ENCODE measurements around the gene RPSA.

The RPSA gene

DNA sequence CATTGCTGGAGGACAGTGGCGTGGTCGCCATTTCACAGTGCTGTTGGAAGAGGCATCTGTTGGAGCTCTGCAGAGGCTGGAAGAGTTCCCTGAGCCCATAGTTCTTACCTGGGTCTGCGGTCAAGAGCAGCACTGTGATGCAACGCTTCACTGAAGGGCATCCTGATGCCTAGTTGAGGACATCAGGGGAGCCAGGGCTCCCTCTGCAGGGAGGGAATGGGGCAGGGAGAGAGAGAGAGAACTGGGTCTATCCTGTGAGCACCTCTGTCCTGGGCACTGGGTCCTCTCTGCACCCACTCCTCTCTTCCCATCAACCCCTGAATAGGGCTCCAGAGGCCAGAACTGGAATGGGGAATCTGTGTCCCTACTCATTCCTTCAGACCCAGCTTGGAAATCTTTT, 37.0 kb downstream of the RPSA start:
- no peak overlapping the region for H3K27ac ChIP-seq (ENCODE audit: low read depth, low read length)
- no peaks in the 10 kb centered on the region for H3K4me1 ChIP-seq (ENCODE audit: control insufficient read depth, low read length)
- no peak overlapping the region for H3K4me3 ChIP-seq (ENCODE audit: low read length)
- no peaks in the 10 kb centered on the region for H4K20me1 ChIP-seq (ENCODE audit: control insufficient read depth, insufficient read depth, low read depth, low read length)
- no peaks in the 10 kb centered on the region for H3F3A ChIP-seq (ENCODE audit: control insufficient read depth, insufficient read depth)
- H3K9me2 ChIP-seq (replicated peaks; ENCODE audit: control insufficient read depth, low read length), result no peaks in the 10 kb centered on the region
- H3K27me3 ChIP-seq (ENCODE audit: control insufficient read depth, low read length), result peaks cover 9% of the 10 kb centered on the region
- no peaks in the 10 kb centered on the region for H3K36me3 ChIP-seq (ENCODE audit: control insufficient read depth, low read length)
- TF ChIP-seq EZH2phosphoT487 (IDR thresholded peaks at IDR 0.05; ENCODE audit: borderline replicate concordance, low read length), result no peak
- TF ChIP-seq, protein P1, sequence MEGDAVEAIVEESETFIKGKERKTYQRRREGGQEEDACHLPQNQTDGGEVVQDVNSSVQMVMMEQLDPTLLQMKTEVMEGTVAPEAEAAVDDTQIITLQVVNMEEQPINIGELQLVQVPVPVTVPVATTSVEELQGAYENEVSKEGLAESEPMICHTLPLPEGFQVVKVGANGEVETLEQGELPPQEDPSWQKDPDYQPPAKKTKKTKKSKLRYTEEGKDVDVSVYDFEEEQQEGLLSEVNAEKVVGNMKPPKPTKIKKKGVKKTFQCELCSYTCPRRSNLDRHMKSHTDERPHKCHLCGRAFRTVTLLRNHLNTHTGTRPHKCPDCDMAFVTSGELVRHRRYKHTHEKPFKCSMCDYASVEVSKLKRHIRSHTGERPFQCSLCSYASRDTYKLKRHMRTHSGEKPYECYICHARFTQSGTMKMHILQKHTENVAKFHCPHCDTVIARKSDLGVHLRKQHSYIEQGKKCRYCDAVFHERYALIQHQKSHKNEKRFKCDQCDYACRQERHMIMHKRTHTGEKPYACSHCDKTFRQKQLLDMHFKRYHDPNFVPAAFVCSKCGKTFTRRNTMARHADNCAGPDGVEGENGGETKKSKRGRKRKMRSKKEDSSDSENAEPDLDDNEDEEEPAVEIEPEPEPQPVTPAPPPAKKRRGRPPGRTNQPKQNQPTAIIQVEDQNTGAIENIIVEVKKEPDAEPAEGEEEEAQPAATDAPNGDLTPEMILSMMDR (IDR thresholded peaks at IDR 0.05; ENCODE audit: low read depth, low read length, poor library complexity, severe bottlenecking), result no peak
- H3K79me2 ChIP-seq (ENCODE audit: control insufficient read depth, low read length), result no peaks in the 10 kb centered on the region
- no peak overlapping the region for H3K4me2 ChIP-seq (ENCODE audit: low read length)
- H3K9me3 ChIP-seq (ENCODE audit: control insufficient read depth, insufficient read depth, low read length), result no peaks in the 10 kb centered on the region

DNA sequence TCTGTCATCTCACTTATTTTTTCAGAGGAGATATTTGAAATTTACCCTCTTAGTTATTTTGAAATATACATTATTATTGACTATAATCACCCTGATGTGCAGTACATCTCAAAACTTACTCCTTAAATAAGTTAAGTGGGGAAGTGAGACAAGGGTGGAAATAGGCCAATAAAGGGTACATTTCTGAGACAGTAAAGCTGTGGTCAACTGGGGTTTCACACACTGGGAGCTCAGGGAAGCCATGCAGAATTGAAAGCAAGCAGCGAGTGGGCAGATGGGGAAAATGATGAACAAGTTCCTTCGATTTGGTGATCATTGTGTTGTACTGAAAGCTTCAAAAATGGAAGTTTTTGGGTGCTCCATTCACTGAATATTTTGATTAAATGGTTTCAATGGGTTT, 39.4 kb downstream of the RPSA start:
- Histone ChIP-seq H3F3A (ENCODE audit: control insufficient read depth, insufficient read depth) (no peaks in the 10 kb centered on the region), H3K4me2 (ENCODE audit: low read length) (no peak overlapping the region), H3K9me3 (ENCODE audit: control insufficient read depth, insufficient read depth, low read length) (no peaks in the 10 kb centered on the region), H3K36me3 (ENCODE audit: control insufficient read depth, low read length) (no peaks in the 10 kb centered on the region), H3K27ac (ENCODE audit: low read depth, low read length) (no peak overlapping the region), H3K27me3 (ENCODE audit: control insufficient read depth, low read length) (peaks cover 9% of the 10 kb centered on the region), H4K20me1 (ENCODE audit: control insufficient read depth, insufficient read depth, low read depth, low read length) (no peaks in the 10 kb centered on the region), H3K4me1 (ENCODE audit: control insufficient read depth, low read length) (no peaks in the 10 kb centered on the region), H3K79me2 (ENCODE audit: control insufficient read depth, low read length) (no peaks in the 10 kb centered on the region), H3K9me2 (replicated peaks; ENCODE audit: control insufficient read depth, low read length) (no peaks in the 10 kb centered on the region), H3K4me3 (ENCODE audit: low read length) (no peak overlapping the region)
- no peak for TF ChIP-seq EZH2phosphoT487 (IDR thresholded peaks at IDR 0.05; ENCODE audit: borderline replicate concordance, low read length)
- TF ChIP-seq, protein P1 (IDR thresholded peaks at IDR 0.05; ENCODE audit: low read depth, low read length, poor library complexity, severe bottlenecking), result no peak

DNA sequence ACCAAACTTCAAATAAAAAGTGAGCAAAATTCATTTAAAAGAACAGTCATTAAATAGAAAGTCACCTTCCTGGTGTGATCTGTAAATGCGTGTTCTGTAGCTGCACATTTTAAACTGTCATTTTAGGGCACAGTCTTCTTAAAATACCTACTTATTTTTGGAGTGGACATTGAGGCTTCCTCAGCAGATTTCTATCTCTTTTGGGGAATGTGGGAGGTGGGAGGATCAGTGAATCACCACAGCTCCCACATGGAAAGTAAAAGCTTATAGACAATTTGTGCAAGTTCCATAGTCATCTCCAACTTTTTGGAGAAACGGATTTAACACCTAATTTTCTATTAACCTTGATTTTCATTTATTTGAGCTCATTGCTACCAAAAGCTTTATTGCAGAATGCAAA, 39.9 kb downstream of the RPSA start:
- Histone ChIP-seq H3K36me3 (ENCODE audit: control insufficient read depth, low read length) (no peaks in the 10 kb centered on the region), H3K79me2 (ENCODE audit: control insufficient read depth, low read length) (no peaks in the 10 kb centered on the region), H3K9me3 (ENCODE audit: control insufficient read depth, insufficient read depth, low read length) (no peaks in the 10 kb centered on the region), H3F3A (ENCODE audit: control insufficient read depth, insufficient read depth) (no peaks in the 10 kb centered on the region), H3K4me1 (ENCODE audit: control insufficient read depth, low read length) (no peaks in the 10 kb centered on the region), H3K27me3 (ENCODE audit: control insufficient read depth, low read length) (peaks cover 9% of the 10 kb centered on the region), H3K4me3 (ENCODE audit: low read length) (no peak overlapping the region), H3K9me2 (replicated peaks; ENCODE audit: control insufficient read depth, low read length) (no peaks in the 10 kb centered on the region), H4K20me1 (ENCODE audit: control insufficient read depth, insufficient read depth, low read depth, low read length) (no peaks in the 10 kb centered on the region), H3K27ac (ENCODE audit: low read depth, low read length) (no peak overlapping the region), H3K4me2 (ENCODE audit: low read length) (no peak overlapping the region)
- no peak for TF ChIP-seq EZH2phosphoT487 (IDR thresholded peaks at IDR 0.05; ENCODE audit: borderline replicate concordance, low read length)
- TF ChIP-seq, protein P1 (IDR thresholded peaks at IDR 0.05; ENCODE audit: low read depth, low read length, poor library complexity, severe bottlenecking), result no peak

All from DOHH2 (cell line).